PC-3 (cell line): Measurements from ENCODE around the gene BTD.

ENCODE experiments used
- CTCF ChIP-seq: fragments of 300-600 bp; sonication (generic); conservative IDR thresholded peaks from 2 replicates; pipeline ENCODE4 v1.5.1; 2017; ENCODE audit warnings: antibody characterized with exemption, low read depth, mild to moderate bottlenecking, low read length
- EZH2phosphoT487 ChIP-seq: fragments of 300-600 bp; sonication (generic); IDR thresholded peaks from 2 replicates; pipeline ENCODE4 v1.6.1; 2018; ENCODE audit warnings: mild to moderate bottlenecking, antibody characterized with exemption, low read length, borderline replicate concordance

DNA sequence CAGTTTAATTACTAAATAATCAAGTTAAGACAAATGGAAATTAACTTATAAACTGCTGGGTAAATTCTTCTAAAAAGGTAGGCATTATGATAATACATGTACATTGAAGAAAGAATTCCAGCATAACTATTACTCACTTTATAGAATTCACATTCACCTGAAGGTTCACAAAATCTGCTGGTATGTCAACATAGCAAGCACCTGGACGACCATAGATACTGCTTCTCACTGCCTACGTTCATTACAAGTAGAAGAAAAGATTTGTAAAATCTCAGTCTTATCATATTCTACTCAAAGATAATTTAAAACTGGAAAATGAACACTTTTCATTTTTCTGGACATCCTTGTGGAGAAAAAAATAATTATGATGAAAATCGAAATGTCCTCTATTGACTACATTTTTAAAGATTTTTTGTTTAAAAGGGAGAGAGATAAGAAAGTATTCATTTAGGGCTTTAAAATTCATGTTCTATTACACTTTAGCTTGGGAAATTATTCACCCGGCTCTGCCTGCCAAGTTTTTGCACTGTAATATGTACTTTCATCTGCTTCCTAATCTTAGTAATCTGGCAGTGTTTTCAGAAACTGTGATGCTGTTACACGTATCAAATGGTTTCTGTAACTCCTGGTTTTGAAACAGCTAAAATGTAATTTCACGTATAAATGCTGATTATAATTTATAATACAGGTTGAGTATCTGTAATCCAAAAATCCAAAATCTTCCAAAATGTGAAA, 16.3 kb upstream of the BTD start:
- no peak for TF ChIP-seq CTCF
- no peak for TF ChIP-seq EZH2phosphoT487
